Effector memory CD4-positive, alpha-beta T cell (primary cell): ENCODE measurements around the gene CACNA1D.
"Not testable (repeated sequence)": the region's sequence is repeated elsewhere in the genome, so short reads cannot be mapped to it uniquely, and the experiment has no call there.

Source experiments
- DNase-seq, 3 donors: peaks; one replicate each; pipeline ENCODE4 v3.0.0-alpha.2; 2020
- H3K27ac ChIP-seq: 2 replicates; pipeline ENCODE4 v1.7.0; 2013; ENCODE audit warnings: mild to moderate bottlenecking, low read length, moderate library complexity; ENCODE audit not compliant: insufficient read depth, poor library complexity, severe bottlenecking
- H3K27me3 ChIP-seq: replicated peaks from 2 replicates; pipeline ENCODE4 v1.7.0; 2013; ENCODE audit warnings: mild to moderate bottlenecking, low read length; ENCODE audit not compliant: insufficient read depth, control insufficient read depth, poor library complexity, severe bottlenecking
- H3K36me3 ChIP-seq: 2 replicates; pipeline ENCODE4 v1.7.0; 2013; ENCODE audit warnings: mild to moderate bottlenecking, low read length, moderate library complexity; ENCODE audit not compliant: control insufficient read depth, insufficient read depth
- H3K4me1 ChIP-seq: 2 replicates; pipeline ENCODE4 v1.7.0; 2013; ENCODE audit warnings: low read length, mild to moderate bottlenecking; ENCODE audit not compliant: control insufficient read depth, insufficient read depth, poor library complexity, severe bottlenecking
- H3K4me3 ChIP-seq: 2 replicates; pipeline ENCODE4 v1.7.0; 2013; ENCODE audit warnings: low read length, low read depth, mild to moderate bottlenecking; ENCODE audit not compliant: insufficient read depth, poor library complexity, severe bottlenecking
- H3K9me3 ChIP-seq: 2 replicates; pipeline ENCODE4 v1.7.0; 2013; ENCODE audit warnings: mild to moderate bottlenecking, low read length, moderate library complexity; ENCODE audit not compliant: control insufficient read depth
- total RNA-seq, 3 donors: gene quantifications; one replicate each; lab custom pipeline; 2026; lab: John Stamatoyannopoulos, UW

Gene CACNA1D
- total RNA-seq, result 0 to 1.7 (median 0.69) reads per million in 3 donors

- Histone ChIP-seq H3K27me3 (peaks cover 18% of the 10 kb centered on the region), H3K36me3 (no peaks in the 10 kb centered on the region), H3K9me3 (no peaks in the 10 kb centered on the region), H3K4me1 (peaks cover 13% of the 10 kb centered on the region), H3K27ac (no peak within 1 kb of the TSS), H3K4me3 (peak within 1 kb of the TSS; percentile 35)
- DNase-seq, result no peak
These were observed at the start of gene CACNA1D for GRCh38 chr3:53493963-53494791. Gene CACNA1D, plus strand, starts transcription at chr3:53494611. Its CDS starts 556 bp downstream, at chr3:53495167.

GRCh38 chr3:53457068-53457467 is 37.3 kb upstream of the CACNA1D start:
- Histone ChIP-seq H3K27ac (no peak overlapping the region), H3K4me1 (no peaks in the 10 kb centered on the region), H3K9me3 (no peaks in the 10 kb centered on the region), H3K27me3 (peaks cover 3% of the 10 kb centered on the region), H3K4me3 (no peak overlapping the region), H3K36me3 (no peaks in the 10 kb centered on the region)
- no peak for DNase-seq

- H3K4me1 ChIP-seq, result no peaks in the 10 kb centered on the region
- H3K9me3 ChIP-seq, result no peaks in the 10 kb centered on the region
- H3K27me3 ChIP-seq, result no peaks in the 10 kb centered on the region
- no peak overlapping the region for H3K27ac ChIP-seq
- no peak overlapping the region for H3K4me3 ChIP-seq
- DNase-seq, result no peak
- no peaks in the 10 kb centered on the region for H3K36me3 ChIP-seq
These were observed 34.1 kb upstream of the CACNA1D start for GRCh38 chr3:53460326-53460725.

GRCh38 chr3:53464424-53464823 is 30.0 kb upstream of the CACNA1D start:
- no peak for DNase-seq
- Histone ChIP-seq H3K4me1 (no peaks in the 10 kb centered on the region), H3K9me3 (no peaks in the 10 kb centered on the region), H3K27ac (no peak overlapping the region), H3K4me3 (no peak overlapping the region), H3K27me3 (no peaks in the 10 kb centered on the region), H3K36me3 (no peaks in the 10 kb centered on the region)

GRCh38 chr3:53469758-53470157 is 24.7 kb upstream of the CACNA1D start:
- not testable (repeated sequence) for DNase-seq, H3K36me3 ChIP-seq, H3K27me3 ChIP-seq, H3K9me3 ChIP-seq, H3K27ac ChIP-seq, H3K4me3 ChIP-seq, H3K4me1 ChIP-seq

- no peak overlapping the region for H3K4me3 ChIP-seq
These were observed 21.0 kb upstream of the CACNA1D start for GRCh38 chr3:53473422-53473821.

GRCh38 chr3:53476372-53476771 is 18.0 kb upstream of the CACNA1D start:
- not testable (repeated sequence) for H3K27me3 ChIP-seq, H3K9me3 ChIP-seq, H3K36me3 ChIP-seq, DNase-seq, H3K4me3 ChIP-seq, H3K27ac ChIP-seq, H3K4me1 ChIP-seq

More at GRCh38 chr3:53473422-53473821, 21.0 kb upstream of the CACNA1D start:
- Histone ChIP-seq H3K36me3 (no peaks in the 10 kb centered on the region), H3K4me1 (no peaks in the 10 kb centered on the region), H3K27me3 (no peaks in the 10 kb centered on the region), H3K27ac (no peak overlapping the region), H3K9me3 (no peaks in the 10 kb centered on the region)
- DNase-seq, result no peak

GRCh38 chr3:53477689-53478088 is 16.7 kb upstream of the CACNA1D start:
- H3K36me3 ChIP-seq, H3K9me3 ChIP-seq, DNase-seq, H3K27me3 ChIP-seq, H3K27ac ChIP-seq, H3K4me3 ChIP-seq, H3K4me1 ChIP-seq: not testable (repeated sequence)

GRCh38 chr3:53478166-53478830 is 16.1 kb upstream of the CACNA1D start:
- Histone ChIP-seq H3K9me3 (no peaks in the 10 kb centered on the region), H3K27ac (no peak overlapping the region), H3K36me3 (no peaks in the 10 kb centered on the region), H3K4me1 (no peaks in the 10 kb centered on the region), H3K27me3 (no peaks in the 10 kb centered on the region), H3K4me3 (no peak overlapping the region)
- no peak for DNase-seq
